ENCODE results near the gene ARIH1. TPM values are rescaled to one million over a fixed set of nuclear protein-coding genes. Genes with fewer than 3 reads are reported as not detected.

ARIH1 gene
- total and polyA plus RNA-seq, 2 donors (not counting 3 experiments of a cell fraction or from before 2014, with no cell fraction given) = 25.1 to 144 TPM

GRCh38 chr15:72591361-72591760 is 117.2 kb downstream of the ARIH1 start:
- dilution Hi-C loops (cut with MboI; ENCODE audit: extremely low pct_ligation_motif_present, low sequenced_read_pairs) = no loop called here
- POLR2A ChIA-PET = no interaction called here
- H3K9ac ChIP-seq (replicated peaks; ENCODE audit: extremely low read depth, insufficient read depth, low read length) = no peak overlapping the region
- TF ChIP-seq GATA2 (IDR thresholded peaks at IDR 0.05; ENCODE audit: insufficient read depth, insufficient read length, low read depth, low read length) (no peak), CTCF (IDR thresholded peaks at IDR 0.05; ENCODE audit: extremely low read depth in 1 of 2, insufficient read depth in 1 of 2, low read depth in 1 of 2, low read length in 2 of 2) (no peak), MYC (IDR thresholded peaks at IDR 0.05; ENCODE audit: low read depth, low read length) (no peak), POLR2A (IDR thresholded peaks at IDR 0.05; ENCODE audit: low read depth, low read length) (no peak), MAX (IDR thresholded peaks at IDR 0.05; ENCODE audit: insufficient read depth, insufficient read length) (no peak), FOS (IDR thresholded peaks at IDR 0.05; ENCODE audit: borderline replicate concordance, insufficient read depth, low read length) (no peak), JUN (IDR thresholded peaks at IDR 0.05; ENCODE audit: borderline replicate concordance, insufficient read depth, insufficient read length, low read depth) (no peak), POLR2AphosphoS5 (IDR thresholded peaks at IDR 0.05; ENCODE audit: insufficient read depth, low read depth, low read length) (no peak), EZH2 (IDR thresholded peaks at IDR 0.05; ENCODE audit: borderline replicate concordance, low read depth, low read length, severe bottlenecking) (no peak)
- H3K79me2 ChIP-seq (ENCODE audit: control insufficient read depth, insufficient read depth, low read length) = no peaks in the 10 kb centered on the region
- intact Hi-C loops (cut with micrococcal nuclease) = no loop called here
- H2AFZ ChIP-seq (ENCODE audit: low read depth, low read length) = no peak overlapping the region
- no peaks in the 10 kb centered on the region for H3K36me3 ChIP-seq (ENCODE audit: control insufficient read depth in 2 of 2, extremely low read depth in 1 of 2, insufficient read depth in 2 of 2, low read length in 2 of 2)
- no peak overlapping the region for H3K27ac ChIP-seq (ENCODE audit: insufficient read depth, low read depth, low read length)
- no peak overlapping the region for H3K4me3 ChIP-seq (replicated peaks in 1 of 3; ENCODE audit: insufficient read depth in 1 of 3, low read depth in 1 of 3, low read length in 3 of 3)
- H3K4me2 ChIP-seq (ENCODE audit: insufficient read depth, low read length) = no peak overlapping the region
- no peaks in the 10 kb centered on the region for H4K20me1 ChIP-seq (replicated peaks; ENCODE audit: control insufficient read depth, extremely low read depth, insufficient read depth, low read length)
- H3K9me1 ChIP-seq (replicated peaks; ENCODE audit: control insufficient read depth, extremely low read depth, insufficient read depth, low read length) = no peaks in the 10 kb centered on the region
- H3K4me1 ChIP-seq (ENCODE audit: control insufficient read depth, extremely low read depth, insufficient read depth, low read length) = no peaks in the 10 kb centered on the region
- no peak for DNase-seq (ENCODE audit: low read depth, low spot score)
- CTCF ChIA-PET = interaction anchor here (4.5 kb wide), 1 partner anchor 8 kb away, joined by 39 read pairs; no protein-coding TSS in a partner anchor
- no peaks in the 10 kb centered on the region for H3K27me3 ChIP-seq (ENCODE audit: control insufficient read depth in 2 of 2, insufficient read depth in 2 of 2, low read length in 2 of 2)
- no peaks in the 10 kb centered on the region for H3K9me3 ChIP-seq (replicated peaks; ENCODE audit: control insufficient read depth, insufficient read depth, low read length)
- no TSS peak for BruUV-seq (replicated peaks)
- no peak for FAIRE-seq

All from endothelial cell of umbilical vein (primary cell).